ENCODE results near the gene SMIM27.
"Not testable (repeated sequence)": the region's sequence is repeated elsewhere in the genome, so short reads cannot be mapped to it uniquely, and the experiment has no call there.

Gene SMIM27

DNA sequence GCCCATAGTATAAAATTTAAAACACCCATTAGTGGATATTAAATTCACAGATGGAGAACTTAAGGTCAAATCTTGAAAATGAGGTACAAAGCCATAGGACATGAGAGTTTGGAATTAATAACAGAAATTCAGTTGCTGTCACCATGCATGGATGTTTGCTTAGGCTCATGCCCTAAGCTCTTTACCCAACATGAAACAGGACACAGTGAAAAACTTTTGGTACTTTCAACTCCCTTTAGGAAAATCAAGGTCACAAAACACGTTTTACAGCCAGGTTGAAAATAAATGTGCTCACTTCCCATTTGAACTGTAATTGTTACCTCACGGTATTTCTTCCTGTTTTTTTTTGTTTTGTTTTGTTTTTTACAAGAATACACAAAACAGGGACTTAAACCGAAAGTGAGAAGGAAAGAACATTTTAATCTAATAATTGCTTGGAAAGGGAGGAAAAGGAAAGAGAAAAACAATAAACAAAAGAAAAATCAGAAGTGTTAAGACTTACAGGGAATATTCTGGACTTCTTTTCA is 6.3 kb downstream of the SMIM27 start:
- DNase-seq = no peak

DNA sequence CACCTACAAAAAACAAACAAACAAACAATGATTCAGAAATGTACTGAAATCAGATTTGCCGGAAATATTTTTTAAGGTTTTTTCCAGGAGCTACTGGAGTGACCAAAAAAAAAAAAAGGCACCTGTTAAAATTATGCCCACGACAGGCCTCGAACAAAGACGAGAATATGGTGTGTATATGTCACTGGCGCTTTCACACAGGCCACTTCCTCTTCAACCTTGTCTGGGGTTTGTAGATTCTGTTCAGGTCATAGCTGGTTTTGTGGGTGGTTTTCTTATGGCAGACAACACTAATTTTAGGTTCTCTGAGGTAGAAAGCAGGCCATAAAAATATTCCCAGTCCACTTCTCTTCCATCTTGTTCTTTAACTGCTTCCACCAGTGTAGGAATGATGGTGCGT is 13.8 kb downstream of the SMIM27 start:
- DNase-seq = no peak

DNA sequence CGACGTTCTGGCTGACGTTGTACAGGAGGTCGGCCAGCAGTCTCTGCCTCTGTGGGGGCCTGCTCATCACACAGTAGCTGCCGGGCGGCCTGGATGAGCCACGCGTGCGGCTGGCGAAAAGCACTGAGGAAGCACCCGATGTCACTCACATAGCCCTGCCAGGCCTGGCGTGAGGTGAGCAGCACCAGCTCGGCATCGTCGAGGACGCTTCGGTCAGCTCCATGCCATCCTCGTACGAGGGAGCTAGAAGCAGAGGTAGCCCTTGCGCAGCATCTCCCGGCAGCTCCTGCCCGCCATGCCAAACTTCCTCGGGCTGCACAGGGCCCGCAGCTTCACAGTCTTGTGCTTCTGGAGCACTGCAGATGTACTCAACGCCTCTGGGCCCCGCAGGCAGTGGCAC is 14.6 kb downstream of the SMIM27 start:
- no peak for DNase-seq

DNA sequence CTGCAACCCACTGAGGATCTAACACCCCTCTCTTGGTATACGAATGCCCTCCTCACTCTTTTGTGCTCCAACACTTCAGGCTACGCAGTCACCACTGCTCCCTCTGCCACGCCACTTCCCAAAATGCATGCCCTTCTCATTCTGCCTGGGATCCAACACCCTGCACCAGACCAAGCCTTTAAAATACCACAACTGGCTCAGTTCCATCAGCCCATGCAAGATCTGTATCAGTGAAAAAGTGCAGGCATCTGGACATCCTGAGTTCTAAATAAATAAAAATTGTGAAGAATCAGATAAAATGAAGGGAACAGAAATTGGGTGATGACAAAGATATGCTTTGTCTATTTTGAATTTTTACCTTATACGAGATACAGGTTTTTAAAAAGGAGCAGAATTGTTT is 18.1 kb downstream of the SMIM27 start:
- no peak for DNase-seq

DNA sequence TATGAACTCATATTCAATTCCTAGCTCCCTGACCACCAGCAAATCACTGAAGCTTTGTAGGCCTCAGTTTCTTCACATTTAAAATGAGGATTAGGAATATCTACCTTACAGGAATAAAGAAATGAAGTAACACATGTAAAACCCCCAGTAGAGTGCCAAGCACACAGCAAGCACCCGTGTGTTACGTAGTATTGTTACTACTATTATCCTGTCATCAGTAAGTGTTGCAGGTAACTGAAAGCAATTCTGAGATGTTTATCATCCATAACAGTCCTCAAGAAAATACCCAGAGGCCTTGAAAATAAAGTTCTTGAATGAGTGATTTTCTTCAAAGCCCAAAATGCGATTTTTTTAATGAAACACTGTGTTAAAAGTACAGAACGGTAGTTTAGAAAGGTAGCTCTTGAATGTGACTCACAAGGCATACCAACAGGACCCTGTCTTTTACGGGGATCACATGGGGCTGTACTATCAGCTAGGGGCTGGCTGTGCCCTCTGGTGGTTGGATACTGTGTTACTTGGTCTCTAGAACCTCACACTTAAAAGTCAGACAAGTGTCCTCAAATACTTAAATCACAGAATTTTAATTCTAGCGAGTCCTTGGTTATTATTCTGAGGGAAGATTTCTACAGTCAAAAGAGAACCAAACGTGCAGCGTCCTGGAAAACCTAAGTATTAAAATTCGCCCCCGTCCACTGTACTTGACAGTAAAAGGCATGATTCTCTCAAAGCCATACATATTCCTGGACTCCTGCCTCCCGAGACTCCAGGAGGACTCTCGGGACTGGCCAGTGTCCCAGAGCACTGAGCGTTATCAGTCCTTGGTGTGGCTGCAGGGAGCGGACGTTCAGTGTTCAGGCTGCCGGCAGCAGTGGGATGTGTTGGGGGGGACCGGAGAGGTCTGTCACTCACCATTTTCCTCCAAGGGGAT is 20.1 kb downstream of the SMIM27 start:
- DNase-seq = peak; percentile 50

DNA sequence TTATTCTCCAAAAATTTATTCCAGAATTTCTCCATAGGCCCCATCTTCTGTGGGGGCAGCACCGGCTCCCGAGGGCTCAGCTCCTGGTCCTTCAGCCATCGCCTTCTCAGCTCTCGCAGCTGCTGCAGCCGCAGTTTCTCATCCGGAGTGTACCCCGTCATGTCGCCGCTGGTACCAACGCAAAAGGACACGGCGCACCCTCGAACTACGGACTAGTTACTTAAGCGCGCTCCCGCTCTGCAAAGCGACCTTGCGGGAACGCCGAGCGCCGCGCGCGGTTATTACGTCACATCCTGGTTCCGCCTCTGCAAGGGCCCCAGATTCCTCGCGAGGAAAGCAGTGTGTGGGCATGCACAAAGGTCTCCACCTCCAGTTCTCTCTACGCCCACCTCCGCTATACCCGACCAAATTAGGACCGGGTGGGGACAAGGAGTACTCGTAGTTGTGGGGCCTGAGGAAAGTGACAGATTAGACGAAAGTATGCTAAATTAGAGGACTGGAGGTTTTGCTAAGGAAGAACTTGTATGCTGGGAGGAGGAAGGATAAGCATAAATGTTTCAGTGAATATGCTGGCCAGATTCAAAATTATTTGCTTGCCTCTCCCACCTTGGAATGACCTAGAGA is 20.9 kb downstream of the SMIM27 start, which contains the start of gene NDUFB6:
TSS of gene NDUFB6 (minus strand) at position 260 of the 624 bp plus-strand sequence. CDS start at position 161, 99 bp downstream.
- peak; percentile 90 for DNase-seq

DNA sequence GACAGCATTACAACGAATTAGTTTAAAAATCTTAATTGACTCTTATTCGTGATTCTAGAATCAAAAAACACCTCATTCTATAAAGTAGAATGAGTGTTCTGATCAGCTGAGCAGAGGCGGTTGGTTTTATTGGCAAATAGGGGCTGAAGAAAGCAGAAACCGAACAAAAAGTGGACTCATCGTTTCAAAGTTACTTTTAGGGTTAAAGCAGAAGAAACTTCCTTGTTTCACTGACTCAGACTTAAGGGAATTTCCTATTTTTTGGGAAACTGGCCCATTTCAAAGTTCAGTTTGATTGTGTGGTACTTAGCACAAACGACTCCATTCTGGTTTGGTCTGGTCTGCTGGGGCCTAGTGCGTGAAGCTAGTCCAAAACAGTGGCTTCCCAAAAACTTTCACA is 21.7 kb downstream of the SMIM27 start:
- no peak for DNase-seq

DNA sequence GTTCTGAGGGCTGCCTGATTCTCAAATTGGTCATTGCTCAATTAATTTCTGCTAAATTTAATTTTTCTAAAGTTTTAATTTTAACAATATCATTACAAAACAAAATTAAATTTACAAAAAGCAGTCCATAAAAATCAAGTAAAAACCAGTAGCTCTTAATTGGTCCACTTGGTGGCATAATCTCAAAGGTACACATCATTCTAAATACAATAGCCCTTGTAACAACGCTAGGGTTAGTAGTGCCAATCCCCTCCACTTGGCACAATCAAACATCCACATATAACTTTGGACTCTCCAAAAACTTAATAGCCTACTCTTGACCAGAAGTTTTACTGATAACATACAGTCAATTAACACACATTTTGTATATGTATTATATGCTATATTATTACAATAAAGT is 22.7 kb downstream of the SMIM27 start:
- no peak for DNase-seq

DNA sequence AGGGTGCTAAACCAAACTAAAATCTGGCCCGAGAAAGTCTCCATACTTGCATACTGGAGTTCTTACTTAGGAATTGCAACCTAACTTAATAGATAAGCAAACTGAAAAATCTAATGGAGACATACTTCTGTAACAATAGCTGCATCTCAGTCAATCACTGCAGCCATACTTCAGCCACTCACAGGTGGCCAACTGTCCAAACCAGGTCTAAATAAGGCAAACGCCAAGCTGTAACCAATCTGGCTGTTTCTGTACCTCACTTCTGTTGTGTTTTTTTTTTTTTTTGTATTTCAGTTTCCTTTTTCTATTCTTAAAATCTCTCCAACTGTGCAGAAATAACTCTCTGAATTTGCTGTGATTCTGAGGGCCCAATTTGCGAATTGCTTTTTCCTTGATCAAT is 25.2 kb downstream of the SMIM27 start:
- DNase-seq = no peak

DNA sequence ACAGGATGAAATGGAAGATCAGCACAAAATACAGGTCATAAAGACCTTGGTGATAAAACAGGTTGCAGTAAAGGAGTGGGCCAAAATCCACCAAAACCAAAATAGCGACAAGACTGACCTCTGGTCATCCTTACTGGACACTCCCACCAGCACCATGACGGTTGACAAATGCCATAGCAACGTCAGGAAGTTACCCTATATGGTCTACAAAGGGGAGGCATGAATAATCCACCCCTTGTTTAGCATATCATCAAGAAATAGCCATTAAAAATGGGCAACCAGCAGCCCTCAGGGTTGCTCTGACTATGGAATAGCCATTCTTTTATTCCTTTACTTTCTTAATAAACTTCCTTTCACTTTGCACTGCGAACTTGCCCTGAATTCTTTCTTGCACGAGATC is 26.8 kb downstream of the SMIM27 start:
- no peak for DNase-seq

DNA sequence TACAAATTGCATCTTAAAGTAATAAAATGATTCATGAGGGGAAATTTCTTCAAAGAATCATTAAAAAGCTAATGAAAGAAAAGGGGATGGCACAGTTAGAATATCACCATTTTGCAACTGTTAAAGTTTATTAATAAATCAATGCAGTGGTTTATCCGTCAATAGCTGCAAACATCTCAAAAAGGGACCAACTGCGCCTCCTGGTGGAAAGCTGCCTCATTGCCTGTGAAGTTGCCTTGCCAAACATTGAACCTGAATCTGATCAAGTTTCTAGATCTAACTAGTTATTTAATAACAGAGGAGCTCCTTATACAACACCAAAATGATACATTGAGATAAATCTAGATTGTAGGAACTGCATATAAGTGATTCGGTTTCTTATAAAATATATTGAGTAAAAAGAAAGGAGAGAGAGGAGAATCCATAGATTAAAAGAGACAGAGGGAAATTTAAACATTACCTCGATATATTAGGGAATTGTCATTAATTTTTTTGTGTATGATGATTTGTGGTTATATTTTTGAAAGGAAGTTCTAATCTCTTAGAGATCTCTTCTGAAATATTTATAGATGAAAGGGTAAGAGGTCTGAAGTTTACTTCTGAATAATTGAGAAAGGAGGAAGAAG is 27.7 kb downstream of the SMIM27 start:
- peak; percentile 73 for DNase-seq

DNA sequence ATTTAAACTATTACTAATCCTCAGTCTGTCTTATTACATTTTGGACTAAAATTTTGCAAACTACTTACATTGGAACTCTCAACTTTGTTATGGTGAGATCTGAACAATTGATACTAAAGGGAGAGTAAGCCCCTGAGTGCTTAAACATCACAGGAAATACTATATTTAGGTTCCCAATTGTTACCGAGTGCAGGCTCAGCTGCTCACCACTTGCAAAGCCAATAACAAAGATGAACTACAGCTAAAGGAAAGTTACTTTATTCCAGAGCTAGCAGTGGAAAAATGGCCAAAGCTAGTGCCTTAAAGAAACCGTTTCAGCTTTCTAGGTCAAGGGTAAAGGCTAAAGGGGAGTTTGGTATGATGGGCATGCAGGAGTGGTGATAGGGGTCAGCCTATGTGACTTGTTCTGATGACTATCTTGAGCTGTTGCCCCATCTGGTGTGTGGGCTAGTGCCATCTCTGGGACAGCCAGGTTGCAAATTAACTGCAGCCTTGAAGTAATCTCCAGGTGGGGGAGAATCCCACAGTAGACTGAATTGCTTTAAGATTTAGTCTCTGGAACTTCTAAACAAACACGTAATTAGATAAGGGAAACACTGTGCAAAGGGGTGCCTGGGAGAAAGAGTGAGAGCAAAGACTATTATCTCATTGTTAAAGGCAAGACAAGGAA is 28.6 kb downstream of the SMIM27 start:
- no peak for DNase-seq

DNA sequence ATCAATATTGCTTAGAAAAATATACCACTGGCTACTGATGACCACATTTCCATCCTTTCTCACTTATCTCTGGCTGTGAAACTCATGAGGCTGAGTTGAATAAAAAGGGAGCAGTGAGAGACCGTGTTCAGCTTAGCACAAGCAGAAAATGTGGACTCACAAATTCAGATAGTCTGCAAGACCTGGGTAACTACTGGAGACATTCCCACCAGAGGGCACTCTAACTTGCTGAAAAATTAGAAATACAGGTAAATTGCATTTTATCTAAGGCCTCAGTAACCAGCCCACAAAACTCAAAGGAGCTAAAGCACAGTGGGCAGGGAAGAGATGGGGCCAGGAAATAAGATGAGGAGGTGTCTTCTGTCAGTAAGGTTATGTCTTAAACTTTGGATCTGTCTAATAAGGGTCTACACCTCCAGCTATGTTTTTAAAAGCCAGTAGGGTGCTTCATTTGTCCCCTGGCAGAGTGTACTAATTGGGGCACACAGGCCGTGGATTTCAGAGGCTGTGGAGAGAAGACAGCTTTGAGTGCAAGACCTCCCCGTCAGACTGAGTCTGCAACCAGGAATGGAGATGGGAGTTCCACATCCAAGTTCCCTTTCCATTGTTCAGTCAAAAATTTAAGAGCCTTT is 29.5 kb downstream of the SMIM27 start:
- no peak for DNase-seq

DNA sequence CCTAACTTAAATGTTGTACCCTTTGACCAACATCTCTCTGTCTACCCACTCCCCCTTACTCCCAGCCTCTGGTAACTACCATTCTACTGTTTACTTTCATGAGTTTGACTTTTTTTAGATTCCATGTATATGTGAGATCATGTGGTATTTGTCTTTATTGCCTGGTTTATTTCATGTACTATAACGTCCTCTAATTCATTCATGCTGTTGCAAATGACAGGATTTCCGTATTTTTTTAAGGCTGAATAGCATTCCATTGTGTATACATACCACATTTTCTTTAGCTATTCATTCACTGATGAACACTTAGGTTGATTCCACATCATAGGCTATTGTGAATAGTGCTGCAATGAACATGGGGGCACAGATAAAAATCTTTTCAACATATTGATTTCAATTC is 32.7 kb downstream of the SMIM27 start:
- no peak for DNase-seq

DNA sequence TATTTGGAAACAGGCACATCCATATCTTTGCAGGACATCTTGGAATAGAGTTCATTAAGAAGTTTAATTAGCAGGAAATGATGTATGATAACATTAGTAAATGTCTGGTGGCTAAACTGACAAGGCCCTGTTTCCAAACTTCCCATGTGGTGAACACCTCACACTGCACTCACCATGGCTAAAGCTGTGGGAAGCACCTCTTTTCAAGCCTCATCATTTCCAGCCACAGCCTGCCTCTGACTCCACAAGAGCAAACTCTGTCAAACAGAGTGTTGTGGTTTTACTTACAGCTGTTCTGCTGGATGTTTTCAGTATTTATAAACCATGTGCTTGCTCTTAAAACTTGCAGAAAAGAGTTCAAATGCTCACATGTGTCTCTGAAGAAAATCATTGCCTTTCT is 35.8 kb downstream of the SMIM27 start:
- no peak for DNase-seq

DNA sequence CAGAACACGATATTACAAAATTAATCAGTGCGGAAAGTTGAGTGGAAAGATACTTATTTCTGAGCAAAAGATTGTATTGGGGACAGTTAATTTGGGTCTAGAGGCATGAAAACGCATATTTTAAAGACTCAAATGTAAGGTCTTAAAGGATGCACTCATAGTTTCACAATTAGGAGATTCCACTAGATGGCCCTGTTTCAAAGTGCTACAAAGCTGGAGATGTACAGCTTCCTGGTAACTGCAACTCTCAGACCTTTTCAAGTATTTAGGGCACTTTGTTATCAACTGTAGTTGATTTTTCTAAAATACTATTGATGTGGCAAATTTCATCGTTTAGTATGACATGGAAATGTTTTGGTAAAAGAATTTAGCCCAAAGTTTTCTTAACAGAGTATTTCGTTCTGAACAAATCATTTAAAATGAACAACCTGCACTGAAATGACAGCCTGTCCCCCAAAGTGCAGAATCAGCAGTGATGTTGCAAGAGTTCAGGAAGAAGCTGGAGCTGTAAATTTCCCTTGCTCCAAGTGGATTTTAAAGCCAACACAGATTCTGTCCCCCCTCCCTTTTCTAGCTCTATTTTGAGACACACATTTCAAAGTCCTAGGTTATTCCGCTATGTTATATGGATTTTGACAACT is 37.1 kb downstream of the SMIM27 start:
- no peak for DNase-seq

DNA sequence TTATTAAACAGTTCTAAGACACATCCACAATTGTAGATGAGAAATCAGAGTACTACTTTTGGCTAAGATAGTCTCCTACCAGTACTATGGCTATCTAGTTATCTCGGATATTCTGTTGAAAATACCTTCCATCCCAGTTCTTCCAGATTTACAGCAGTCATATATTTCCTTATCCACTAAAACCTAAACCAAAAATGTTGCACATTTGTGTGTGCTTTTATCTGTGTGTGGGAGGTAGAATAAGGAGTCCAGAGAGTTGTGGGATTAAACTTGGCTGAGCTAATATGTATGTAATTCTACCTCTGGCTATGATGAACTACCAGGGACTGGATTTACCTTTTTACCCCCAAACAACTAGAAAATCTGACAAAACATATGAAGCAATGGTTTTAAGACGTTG is 38.3 kb downstream of the SMIM27 start:
- DNase-seq = no peak

DNA sequence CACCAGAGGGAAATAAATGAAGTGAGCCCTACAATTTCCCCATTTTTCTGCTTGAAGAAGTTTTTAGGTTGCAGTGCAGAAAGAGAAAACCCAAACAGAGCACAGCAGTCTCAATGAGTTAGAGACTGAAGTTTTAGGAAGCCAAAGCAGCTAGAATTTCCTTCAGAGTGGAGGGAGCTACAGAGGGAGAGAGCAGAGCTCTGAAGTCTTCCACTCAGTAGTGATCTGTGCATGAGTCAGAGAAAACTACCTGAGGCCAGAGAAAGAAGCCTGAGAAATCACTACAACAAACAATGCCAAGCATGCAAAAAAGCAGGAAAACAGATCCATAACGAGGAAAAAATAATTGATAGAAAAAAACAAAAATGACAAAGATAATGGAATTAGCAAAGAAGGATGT is 38.8 kb downstream of the SMIM27 start:
- DNase-seq = no peak

DNA sequence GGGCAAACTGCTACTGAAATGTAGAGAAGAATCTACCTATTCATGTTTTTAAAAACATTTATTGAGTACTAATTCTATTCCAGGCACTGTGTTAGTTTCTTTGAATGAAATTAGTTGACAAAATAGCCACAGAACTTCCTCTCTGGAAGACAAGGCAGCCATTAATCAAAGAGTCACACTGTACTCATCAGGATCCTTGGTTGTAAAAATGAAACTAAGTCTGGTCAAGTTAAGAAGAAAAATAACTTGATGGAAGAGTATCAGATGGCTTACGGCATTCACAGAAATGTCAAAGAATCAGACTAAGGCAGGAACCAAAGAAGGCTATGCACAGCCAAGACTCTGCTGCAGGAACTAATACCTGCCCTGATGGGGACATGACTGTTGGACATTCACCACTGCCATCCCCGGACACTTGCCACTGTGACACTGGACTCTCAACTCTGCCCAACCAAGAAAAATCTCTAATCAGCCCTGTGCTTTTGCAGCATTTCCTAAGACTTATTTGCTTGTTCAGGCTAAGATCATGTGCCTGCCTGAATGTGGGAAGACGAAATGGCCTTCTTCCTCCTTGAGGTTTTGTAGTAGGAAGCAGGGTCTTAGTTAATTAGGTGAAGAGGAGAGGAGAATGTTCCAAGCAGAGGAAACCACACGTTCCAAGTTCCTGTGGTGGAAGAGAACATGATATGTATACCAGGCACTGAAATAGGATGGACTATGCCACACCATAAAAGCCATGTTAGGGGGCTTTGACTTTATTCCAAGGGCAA is 44.2 kb downstream of the SMIM27 start:
- no peak for DNase-seq

DNA sequence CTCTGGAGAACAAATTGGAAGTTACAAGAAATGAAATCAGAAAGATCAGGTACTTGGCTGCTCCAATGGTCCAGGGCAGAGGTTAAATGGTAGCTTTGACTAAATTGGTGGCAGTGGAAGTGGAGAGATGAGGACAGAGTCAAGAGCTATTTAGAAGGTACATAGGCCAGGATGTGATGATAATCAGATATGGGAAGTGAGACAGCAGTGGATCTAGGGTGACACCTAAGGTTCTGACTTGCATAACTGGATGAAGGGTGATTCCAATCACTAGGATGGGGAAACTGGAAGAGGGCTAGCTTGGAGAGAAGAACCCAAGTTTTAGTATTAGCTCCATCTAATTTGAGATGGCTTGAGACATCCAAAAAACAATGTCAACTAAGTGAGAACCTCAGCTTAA is 44.8 kb downstream of the SMIM27 start:
- no peak for DNase-seq

DNA sequence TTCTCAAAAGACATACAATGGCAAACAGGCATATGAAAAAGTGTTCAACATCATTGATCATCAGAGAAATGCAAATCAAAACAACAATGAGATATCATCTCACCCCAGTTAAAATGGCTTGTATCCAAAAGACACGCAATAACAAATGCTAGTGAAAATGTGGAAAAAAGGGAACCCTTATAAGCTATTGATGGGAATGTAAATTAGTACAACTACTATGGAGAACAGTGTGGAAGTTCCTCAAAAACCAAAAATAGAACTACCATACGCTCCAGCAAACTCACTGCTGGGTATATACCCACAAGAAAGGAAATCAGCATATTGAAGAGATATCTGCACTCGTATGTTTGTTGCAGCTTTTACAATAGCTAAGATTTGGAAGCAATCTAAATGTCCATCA is 46.9 kb downstream of the SMIM27 start:
- DNase-seq = not testable (repeated sequence)
